ENCODE measurements around the gene FGGY.
"Not testable (repeated sequence)": the region's sequence is repeated elsewhere in the genome, so short reads cannot be mapped to it uniquely, and the experiment has no call there.

DNA sequence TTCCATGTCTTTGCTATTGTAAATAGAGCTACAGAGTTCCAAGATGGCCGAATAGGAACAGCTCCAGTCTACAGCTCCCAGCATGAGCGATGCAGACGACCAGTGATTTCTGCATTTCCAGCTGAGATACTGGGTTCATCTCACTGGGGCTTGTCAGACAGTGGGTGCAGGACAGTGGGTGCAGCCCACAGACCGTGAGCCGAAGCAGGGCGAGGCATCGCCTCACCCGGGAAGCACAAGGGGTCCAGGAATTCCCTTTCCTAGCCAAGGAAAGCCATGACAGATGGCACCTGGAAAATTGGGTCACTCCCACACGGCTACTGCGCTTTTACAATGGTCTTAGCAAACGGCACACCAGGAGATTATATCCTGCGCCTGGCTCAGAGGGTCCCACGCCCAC is 313.6 kb downstream of the FGGY start:
- not testable (repeated sequence) for TF ChIP-seq POLR2A, EP300 (IDR thresholded peaks at IDR 0.05)
